Renal cortex interstitium (tissue), 11 donors: ENCODE data around the gene SH3GLB2. TPM values are rescaled to one million over a fixed set of nuclear protein-coding genes. Genes with fewer than 3 reads are reported as not detected.
A peak's percentile ranks its signal among the peaks of the same experiment; 100 is the strongest.
"Not testable (repeated sequence)": the region's sequence is repeated elsewhere in the genome, so short reads cannot be mapped to it uniquely, and the experiment has no call there.

Experiments
- DNase-seq, 11 donors: peaks; one replicate each; pipeline ENCODE4 v3.0.0-alpha.2; 2013; ENCODE audit warnings: low read depth in 9 of 11, low spot score in 4 of 11; ENCODE audit errors: extremely low read depth in 1 of 11
- polyA plus RNA-seq, 3 donors: library from polyadenylated mRNA; unstranded; fragments of 120-200 nt; gene quantifications; one replicate each; pipeline ENCODE4 v1.2.1, GENCODE V29; 2013; ENCODE audit not compliant: insufficient read length in 3 of 3

The SH3GLB2 gene
- polyA plus RNA-seq, 3 donors, result 88.6 to 172 (median 117) TPM

- no peak for DNase-seq
Measured at GRCh38 chr9:129007766-129008468, 20.2 kb downstream of the SH3GLB2 start.

- DNase-seq, result no peak
Measured at GRCh38 chr9:129007035-129007765, 20.9 kb downstream of the SH3GLB2 start.

GRCh38 chr9:129006328-129007034 is 21.6 kb downstream of the SH3GLB2 start:
- DNase-seq, result peak in 6 of 11 donors; percentile 41 to 64 (median 58)

- no peak for DNase-seq
Measured at GRCh38 chr9:129005336-129005997, 22.7 kb downstream of the SH3GLB2 start.

DNA sequence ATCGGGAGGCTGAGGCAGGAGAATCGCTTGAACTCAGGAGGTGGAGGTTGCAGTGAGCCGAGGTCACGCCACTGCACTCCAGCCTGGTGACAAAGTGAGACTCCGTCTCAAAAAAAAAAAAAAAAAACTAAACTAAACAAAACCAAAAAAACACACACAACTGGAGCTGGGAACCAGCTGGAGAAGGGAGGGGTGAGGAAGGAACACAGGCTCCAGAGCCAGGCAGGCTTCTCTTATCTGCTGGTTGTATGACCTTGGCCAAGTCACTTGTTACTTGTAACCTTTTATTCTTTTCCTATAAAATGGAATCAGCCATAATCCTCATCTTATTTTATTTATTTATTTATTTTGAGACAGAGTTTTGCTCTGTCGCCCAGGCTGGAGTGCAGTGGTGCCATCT is 24.0 kb downstream of the SH3GLB2 start:
- not testable (repeated sequence) for DNase-seq

DNA sequence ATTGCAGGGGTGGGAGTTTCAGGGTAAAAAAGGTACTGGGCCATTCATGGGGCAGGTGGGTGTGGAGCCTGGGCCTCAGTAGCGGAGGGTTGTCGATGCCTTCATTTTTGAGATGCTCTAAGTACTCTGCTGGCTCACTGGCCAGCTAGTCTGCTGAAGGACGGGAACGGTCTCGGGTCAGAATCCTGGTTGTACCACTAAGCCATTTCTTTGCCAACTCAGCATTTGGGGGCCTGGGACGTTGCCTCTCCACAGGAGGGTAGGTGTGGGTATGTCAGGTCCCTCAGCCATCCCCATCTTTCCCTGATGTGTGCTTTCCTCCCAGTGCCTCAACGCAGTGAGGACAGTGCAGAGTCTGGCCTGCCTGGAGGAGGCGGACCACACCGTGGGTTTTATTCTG is 25.1 kb downstream of the SH3GLB2 start:
- no peak for DNase-seq

DNA sequence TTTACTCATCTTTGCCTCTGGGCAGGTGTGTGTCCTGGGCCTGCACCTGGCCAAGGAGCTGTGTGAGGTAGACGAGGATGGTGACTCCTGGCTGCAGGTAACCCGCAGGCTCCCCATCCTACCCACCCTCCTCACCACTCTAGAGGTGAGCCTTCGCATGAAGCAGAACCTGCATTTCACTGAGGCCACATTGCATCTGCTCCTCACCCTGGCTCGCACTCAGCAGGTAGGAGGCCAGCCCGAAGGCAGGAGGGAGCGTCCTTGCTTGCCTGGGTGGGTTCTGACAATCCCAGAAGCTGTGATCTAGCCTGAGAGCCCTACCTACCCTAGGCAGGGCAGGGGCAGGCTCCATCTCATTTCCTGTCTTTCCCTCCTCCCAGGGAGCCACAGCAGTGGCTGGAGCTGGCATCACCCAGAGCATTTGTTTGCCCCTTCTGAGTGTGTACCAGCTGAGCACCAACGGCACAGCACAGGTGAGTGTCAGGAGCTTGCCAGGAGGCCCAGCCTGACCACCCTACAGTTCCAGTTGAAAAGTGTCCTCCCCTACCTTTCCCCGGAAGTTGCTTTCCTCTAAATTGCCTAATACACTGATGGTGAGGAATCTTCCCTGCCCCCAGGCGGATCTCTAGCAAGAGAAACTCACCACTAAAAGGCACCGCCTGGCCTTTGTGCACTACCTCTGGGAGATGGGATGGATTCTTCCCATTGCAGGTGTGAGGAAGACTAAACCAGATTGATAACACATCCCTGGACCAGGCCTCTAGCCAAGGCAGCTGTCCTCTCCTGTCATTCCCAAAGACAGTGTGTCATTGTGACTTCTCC is 26.4 kb downstream of the SH3GLB2 start:
- DNase-seq, result no peak

DNA sequence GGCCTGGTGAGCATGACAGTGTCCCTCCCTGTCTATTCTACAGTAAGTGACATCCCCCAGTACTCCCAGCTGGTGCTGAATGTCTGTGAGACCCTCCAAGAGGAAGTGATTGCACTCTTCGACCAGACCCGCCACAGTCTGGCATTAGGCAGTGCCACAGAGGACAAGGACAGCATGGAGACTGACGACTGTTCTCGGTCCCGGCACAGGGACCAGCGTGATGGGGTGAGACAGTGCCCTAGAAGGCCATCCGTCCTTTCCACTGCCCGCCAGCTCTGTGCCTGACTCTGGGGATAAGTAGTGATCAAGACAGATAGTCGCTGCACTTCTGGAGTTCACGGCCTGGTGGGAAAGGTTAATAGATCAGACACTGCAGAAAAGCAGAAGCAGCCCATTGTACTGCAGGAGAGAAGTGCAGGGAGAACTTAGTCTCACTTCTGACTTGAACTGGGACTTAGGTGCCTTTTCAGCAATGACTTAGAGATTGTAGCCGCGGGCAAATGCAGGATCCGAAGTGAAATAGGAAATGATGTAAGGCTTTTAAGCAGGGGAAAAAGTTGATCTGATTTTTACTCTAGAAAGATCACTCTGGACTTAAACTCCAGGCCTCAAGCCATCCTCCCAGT is 28.4 kb downstream of the SH3GLB2 start:
- DNase-seq, result no peak

DNA sequence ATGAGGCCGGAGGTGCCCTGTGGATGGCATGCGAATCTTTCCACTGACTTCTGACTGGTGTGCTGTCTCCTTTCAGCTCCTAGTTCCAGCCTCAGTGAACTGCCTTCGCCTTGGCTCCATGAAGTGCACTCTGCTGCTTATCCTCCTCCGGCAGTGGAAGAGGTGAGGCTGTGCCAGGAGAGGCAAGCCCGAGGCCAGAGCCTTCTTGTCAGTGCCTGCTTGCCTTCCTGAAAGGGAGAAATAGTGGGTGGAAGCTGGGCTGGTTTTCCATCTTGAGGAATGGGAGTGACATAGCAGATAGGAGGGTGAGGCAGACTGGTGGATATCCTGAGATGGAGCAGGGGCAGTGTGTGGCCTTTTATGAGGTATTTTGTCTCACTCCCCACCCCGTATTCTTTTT is 29.7 kb downstream of the SH3GLB2 start:
- no peak for DNase-seq

DNA sequence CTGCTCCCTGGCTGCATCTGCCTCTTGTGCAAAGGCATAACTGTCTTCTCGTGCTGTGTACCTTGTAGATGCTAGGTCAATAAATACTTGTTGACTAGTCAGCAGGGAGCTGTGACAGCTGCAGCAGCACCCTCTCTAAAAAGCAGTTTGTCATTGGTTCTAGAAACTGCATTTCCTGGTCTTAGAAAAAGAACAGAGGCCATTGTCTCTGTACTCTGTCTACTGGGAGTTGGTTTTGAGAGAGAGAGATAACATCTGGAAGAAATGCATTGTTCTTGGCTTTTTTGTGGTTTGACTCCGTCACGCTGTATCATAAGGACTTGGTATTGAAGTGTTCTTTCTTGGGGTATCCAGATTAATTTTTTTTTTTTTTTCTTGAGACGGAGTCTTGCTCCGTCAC is 32.3 kb downstream of the SH3GLB2 start:
- DNase-seq, result no peak

DNA sequence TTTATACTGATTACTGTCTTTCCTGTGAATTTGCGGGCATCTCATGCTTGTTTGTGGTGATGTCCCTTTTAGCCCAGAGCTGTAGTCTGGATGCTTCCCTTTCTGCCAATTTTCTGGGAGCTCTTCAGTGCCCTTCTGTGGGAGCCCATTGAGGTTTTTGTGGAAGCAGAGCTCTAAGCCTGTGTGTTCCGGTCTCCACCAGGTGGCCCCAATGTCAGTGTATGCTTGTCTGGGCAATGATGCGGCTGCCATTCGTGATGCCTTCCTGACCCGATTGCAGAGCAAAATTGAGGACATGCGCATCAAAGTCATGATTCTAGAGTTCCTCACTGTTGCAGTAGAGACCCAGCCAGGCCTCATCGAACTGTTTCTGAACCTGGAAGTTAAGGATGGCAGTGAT is 35.1 kb downstream of the SH3GLB2 start:
- no peak for DNase-seq

DNA sequence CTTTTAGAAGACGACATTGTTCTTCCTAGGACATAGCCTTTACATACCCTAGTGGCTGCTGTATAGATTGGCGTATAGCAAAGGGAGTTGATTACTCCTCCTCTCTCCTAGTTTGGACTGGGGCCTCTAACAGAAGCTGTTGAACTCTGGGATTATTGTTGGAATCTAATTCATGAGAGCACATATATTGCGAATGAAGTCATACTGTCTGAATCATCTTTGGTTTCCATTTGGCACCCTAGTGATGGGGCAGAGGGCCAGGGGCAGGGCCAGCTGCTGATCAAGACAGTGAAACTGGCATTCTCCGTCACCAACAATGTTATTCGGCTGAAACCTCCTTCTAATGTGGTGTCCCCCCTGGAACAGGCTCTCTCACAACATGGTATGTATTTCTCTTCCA is 40.3 kb downstream of the SH3GLB2 start:
- DNase-seq, result no peak

GRCh38 chr9:128986671-128987070 is 41.5 kb downstream of the SH3GLB2 start:
- DNase-seq, result no peak

- no peak for DNase-seq
Measured at GRCh38 chr9:128983536-128983935, 44.6 kb downstream of the SH3GLB2 start.

- no peak for DNase-seq
Measured at GRCh38 chr9:128979111-128979510, 49.0 kb downstream of the SH3GLB2 start.

DNA sequence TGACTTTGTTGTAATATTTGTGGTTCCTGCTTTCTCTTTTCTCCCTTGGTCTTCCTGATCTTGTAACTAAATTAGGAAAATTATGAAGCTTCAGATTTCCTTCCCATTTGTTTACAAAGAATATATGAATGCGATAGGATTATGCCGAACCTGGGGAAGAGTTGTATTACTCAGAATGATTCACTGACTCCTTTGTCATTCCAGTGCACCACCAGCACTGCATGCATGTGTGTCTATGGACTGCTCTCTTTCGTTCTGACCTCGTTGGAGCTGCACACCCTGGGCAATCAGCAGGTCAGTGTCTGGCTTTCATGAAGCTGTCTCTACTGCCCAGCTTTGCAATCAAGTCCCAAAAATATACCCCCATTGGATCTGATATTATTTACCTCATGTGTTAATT is 55.2 kb downstream of the SH3GLB2 start:
- no peak for DNase-seq

GRCh38 chr9:128969491-128969890 is 58.6 kb downstream of the SH3GLB2 start:
- DNase-seq, result no peak

- DNase-seq, result not testable (repeated sequence)
Measured at GRCh38 chr9:128961403-128961802, 66.7 kb downstream of the SH3GLB2 start.
